Measurements from ENCODE around the gene PFDN5. TPM values are rescaled to one million over a fixed set of nuclear protein-coding genes. Genes with fewer than 3 reads are reported as not detected.

PFDN5 gene
- total and polyA plus RNA-seq, 10 of the 15 experiments (the other 5 are each of a cell fraction or from before 2014, with no cell fraction given), result 300 to 1,596 (median 495) TPM

DNA sequence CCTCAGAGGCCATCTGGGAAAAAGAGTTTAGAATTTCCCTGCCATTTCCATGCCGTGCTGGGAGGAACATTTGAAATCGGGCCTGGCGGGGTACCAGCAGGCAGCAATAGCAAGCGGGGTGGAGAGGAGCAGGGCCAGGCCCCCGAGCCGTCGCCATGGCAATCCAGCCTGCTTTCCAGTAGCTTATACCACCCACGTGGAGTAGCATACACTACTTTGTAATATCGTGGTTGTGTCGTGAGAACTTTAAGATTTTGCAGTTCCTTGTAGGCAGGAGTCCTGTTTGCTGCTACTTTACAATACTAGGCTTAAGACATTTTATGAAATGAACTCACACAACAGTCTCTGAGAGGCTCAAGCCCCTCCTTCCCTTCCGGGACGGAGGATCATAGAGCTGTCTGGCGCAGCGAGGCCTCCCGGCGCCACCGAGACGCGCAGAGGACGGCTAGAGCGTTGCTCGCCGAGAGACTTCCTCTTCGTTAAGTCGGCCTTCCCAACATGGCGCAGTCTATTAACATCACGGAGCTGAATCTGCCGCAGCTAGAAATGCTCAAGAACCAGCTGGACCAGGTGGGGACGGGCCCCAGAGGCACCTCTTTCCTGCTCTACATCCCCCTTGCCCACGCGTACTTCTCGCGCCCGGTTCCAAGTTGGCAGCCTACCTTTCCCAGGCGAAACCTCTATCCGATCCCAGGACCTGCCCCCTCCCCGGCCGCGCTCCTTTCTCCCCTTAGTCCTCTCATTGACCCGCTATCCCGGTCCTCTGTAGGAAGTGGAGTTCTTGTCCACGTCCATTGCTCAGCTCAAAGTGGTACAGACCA lies at the start of gene PFDN5 (continued):
- TF ChIP-seq POLR2AphosphoS2 (IDR thresholded peaks at IDR 0.05; ENCODE audit: low read depth, low read length), result peak; percentile 79; the same call in 1 of the 2 replicates
- 0 out of 4 replicates have a peak, but pooled peaks of 1 of the 2 experiments have one; percentile 27 for TF ChIP-seq EP300 (IDR thresholded peaks at IDR 0.05; ENCODE audit: borderline replicate concordance in 1 of 2, control insufficient read depth in 1 of 2, low read depth in 2 of 2, low read length in 2 of 2)
- TF ChIP-seq, protein P1, sequence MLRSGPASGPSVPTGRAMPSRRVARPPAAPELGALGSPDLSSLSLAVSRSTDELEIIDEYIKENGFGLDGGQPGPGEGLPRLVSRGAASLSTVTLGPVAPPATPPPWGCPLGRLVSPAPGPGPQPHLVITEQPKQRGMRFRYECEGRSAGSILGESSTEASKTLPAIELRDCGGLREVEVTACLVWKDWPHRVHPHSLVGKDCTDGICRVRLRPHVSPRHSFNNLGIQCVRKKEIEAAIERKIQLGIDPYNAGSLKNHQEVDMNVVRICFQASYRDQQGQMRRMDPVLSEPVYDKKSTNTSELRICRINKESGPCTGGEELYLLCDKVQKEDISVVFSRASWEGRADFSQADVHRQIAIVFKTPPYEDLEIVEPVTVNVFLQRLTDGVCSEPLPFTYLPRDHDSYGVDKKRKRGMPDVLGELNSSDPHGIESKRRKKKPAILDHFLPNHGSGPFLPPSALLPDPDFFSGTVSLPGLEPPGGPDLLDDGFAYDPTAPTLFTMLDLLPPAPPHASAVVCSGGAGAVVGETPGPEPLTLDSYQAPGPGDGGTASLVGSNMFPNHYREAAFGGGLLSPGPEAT (IDR thresholded peaks at IDR 0.05; ENCODE audit: low read depth), result peak; percentile 85
- no peak for TF ChIP-seq RCOR1 (conservative IDR thresholded peaks at IDR 0.05; ENCODE audit: low read depth, low read length)
- TF ChIP-seq PAX8 (IDR thresholded peaks at IDR 0.05), result no peak
- TF ChIP-seq, protein P2, sequence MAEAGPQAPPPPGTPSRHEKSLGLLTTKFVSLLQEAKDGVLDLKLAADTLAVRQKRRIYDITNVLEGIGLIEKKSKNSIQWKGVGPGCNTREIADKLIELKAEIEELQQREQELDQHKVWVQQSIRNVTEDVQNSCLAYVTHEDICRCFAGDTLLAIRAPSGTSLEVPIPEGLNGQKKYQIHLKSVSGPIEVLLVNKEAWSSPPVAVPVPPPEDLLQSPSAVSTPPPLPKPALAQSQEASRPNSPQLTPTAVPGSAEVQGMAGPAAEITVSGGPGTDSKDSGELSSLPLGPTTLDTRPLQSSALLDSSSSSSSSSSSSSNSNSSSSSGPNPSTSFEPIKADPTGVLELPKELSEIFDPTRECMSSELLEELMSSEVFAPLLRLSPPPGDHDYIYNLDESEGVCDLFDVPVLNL (IDR thresholded peaks at IDR 0.05; ENCODE audit: low read depth, low read length), result no peak
- TF ChIP-seq, protein P3, sequence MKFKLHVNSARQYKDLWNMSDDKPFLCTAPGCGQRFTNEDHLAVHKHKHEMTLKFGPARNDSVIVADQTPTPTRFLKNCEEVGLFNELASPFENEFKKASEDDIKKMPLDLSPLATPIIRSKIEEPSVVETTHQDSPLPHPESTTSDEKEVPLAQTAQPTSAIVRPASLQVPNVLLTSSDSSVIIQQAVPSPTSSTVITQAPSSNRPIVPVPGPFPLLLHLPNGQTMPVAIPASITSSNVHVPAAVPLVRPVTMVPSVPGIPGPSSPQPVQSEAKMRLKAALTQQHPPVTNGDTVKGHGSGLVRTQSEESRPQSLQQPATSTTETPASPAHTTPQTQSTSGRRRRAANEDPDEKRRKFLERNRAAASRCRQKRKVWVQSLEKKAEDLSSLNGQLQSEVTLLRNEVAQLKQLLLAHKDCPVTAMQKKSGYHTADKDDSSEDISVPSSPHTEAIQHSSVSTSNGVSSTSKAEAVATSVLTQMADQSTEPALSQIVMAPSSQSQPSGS (IDR thresholded peaks at IDR 0.05; ENCODE audit: low read length), result no peak
- no peak for TF ChIP-seq BCL11A (IDR thresholded peaks at IDR 0.05; ENCODE audit: low read depth, low read length)
- peak; percentile 74; the same call in 1 of the 2 replicates for TF ChIP-seq CREB1 (IDR thresholded peaks at IDR 0.05; ENCODE audit: low read depth)
- TF ChIP-seq, protein P4, sequence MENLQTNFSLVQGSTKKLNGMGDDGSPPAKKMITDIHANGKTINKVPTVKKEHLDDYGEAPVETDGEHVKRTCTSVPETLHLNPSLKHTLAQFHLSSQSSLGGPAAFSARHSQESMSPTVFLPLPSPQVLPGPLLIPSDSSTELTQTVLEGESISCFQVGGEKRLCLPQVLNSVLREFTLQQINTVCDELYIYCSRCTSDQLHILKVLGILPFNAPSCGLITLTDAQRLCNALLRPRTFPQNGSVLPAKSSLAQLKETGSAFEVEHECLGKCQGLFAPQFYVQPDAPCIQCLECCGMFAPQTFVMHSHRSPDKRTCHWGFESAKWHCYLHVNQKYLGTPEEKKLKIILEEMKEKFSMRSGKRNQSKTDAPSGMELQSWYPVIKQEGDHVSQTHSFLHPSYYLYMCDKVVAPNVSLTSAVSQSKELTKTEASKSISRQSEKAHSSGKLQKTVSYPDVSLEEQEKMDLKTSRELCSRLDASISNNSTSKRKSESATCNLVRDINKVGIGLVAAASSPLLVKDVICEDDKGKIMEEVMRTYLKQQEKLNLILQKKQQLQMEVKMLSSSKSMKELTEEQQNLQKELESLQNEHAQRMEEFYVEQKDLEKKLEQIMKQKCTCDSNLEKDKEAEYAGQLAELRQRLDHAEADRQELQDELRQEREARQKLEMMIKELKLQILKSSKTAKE (IDR thresholded peaks at IDR 0.05; ENCODE audit: low read depth, poor library complexity, severe bottlenecking), result no peak
- peak; percentile 76 for TF ChIP-seq HCFC1 (IDR thresholded peaks at IDR 0.05; ENCODE audit: low read length)
- TF ChIP-seq MXI1 (IDR thresholded peaks at IDR 0.05; ENCODE audit: low read depth, low read length), result peak; percentile 93; the same call in 1 of the 2 replicates
- TF ChIP-seq, protein P5, sequence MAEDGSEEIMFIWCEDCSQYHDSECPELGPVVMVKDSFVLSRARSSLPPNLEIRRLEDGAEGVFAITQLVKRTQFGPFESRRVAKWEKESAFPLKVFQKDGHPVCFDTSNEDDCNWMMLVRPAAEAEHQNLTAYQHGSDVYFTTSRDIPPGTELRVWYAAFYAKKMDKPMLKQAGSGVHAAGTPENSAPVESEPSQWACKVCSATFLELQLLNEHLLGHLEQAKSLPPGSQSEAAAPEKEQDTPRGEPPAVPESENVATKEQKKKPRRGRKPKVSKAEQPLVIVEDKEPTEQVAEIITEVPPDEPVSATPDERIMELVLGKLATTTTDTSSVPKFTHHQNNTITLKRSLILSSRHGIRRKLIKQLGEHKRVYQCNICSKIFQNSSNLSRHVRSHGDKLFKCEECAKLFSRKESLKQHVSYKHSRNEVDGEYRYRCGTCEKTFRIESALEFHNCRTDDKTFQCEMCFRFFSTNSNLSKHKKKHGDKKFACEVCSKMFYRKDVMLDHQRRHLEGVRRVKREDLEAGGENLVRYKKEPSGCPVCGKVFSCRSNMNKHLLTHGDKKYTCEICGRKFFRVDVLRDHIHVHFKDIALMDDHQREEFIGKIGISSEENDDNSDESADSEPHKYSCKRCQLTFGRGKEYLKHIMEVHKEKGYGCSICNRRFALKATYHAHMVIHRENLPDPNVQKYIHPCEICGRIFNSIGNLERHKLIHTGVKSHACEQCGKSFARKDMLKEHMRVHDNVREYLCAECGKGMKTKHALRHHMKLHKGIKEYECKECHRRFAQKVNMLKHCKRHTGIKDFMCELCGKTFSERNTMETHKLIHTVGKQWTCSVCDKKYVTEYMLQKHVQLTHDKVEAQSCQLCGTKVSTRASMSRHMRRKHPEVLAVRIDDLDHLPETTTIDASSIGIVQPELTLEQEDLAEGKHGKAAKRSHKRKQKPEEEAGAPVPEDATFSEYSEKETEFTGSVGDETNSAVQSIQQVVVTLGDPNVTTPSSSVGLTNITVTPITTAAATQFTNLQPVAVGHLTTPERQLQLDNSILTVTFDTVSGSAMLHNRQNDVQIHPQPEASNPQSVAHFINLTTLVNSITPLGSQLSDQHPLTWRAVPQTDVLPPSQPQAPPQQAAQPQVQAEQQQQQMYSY (CRISPR knock-in tag; IDR thresholded peaks at IDR 0.05), result no peak
- no peak for TF ChIP-seq ZZZ3 (IDR thresholded peaks at IDR 0.05; ENCODE audit: control insufficient read depth, insufficient read length, low read depth)
- 0 out of 2 replicates have a peak, but pooled peaks have one; percentile 1 for TF ChIP-seq NRF1 (conservative IDR thresholded peaks at IDR 0.05; ENCODE audit: low read depth, low read length)
- TF ChIP-seq, protein P6, sequence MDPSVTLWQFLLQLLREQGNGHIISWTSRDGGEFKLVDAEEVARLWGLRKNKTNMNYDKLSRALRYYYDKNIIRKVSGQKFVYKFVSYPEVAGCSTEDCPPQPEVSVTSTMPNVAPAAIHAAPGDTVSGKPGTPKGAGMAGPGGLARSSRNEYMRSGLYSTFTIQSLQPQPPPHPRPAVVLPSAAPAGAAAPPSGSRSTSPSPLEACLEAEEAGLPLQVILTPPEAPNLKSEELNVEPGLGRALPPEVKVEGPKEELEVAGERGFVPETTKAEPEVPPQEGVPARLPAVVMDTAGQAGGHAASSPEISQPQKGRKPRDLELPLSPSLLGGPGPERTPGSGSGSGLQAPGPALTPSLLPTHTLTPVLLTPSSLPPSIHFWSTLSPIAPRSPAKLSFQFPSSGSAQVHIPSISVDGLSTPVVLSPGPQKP (IDR thresholded peaks at IDR 0.05; ENCODE audit: low read depth, low read length), result peak; percentile 85

All from GM12878 (cell line).